Neural progenitor cell (in vitro differentiated cells): ENCODE measurements around the gene CERS1. TPM values are rescaled to one million over a fixed set of nuclear protein-coding genes. Genes with fewer than 3 reads are reported as not detected.

Experiments
- DNase-seq: peaks from one replicate; pipeline ENCODE4 v3.0.0-alpha.2; 2016; ENCODE audit warnings: low spot score
- H2AFZ ChIP-seq: fragments of 200-600 bp; sonication (generic); replicated peaks from 2 replicates; pipeline ENCODE4 v1.6.1; 2016; ENCODE audit warnings: antibody characterized with exemption
- H3F3A ChIP-seq: fragments of 200-600 bp; sonication (generic); 2 replicates; pipeline ENCODE4 v1.6.1; 2016; ENCODE audit warnings: antibody characterized with exemption, low read depth
- H3K27ac ChIP-seq: fragments of 200-600 bp; sonication (generic); 2 replicates; pipeline ENCODE4 v1.5.1; 2016; ENCODE audit warnings: mild to moderate bottlenecking
- H3K27me3 ChIP-seq: fragments of 200-600 bp; sonication (generic); 2 replicates; pipeline ENCODE4 v1.6.1; 2016; ENCODE audit warnings: mild to moderate bottlenecking, moderate library complexity
- H3K36me3 ChIP-seq: fragments of 200-600 bp; sonication (generic); 2 replicates; pipeline ENCODE4 v1.5.1; 2016
- H3K4me1 ChIP-seq: fragments of 200-600 bp; sonication (generic); 2 replicates; pipeline ENCODE4 v1.6.1; 2016; ENCODE audit warnings: mixed run types
- H3K4me2 ChIP-seq: fragments of 200-600 bp; sonication (generic); 2 replicates; pipeline ENCODE4 v1.6.1; 2016
- H3K4me3 ChIP-seq: fragments of 200-600 bp; sonication (generic); 2 replicates; pipeline ENCODE4 v1.5.1; 2016
- H3K79me2 ChIP-seq: fragments of 200-600 bp; sonication (generic); 2 replicates; pipeline ENCODE4 v1.6.1; 2016; ENCODE audit warnings: low read depth
- H3K9ac ChIP-seq: fragments of 200-600 bp; sonication (generic); 2 replicates; pipeline ENCODE4 v1.6.1; 2016
- H3K9me3 ChIP-seq: fragments of 200-600 bp; sonication (generic); 2 replicates; pipeline ENCODE4 v1.5.1; 2016; ENCODE audit warnings: low read depth
- H4K20me1 ChIP-seq: fragments of 200-600 bp; sonication (generic); 2 replicates; pipeline ENCODE4 v1.6.1; 2016; ENCODE audit warnings: low read depth
- H3K27ac Mint-ChIP-seq: 3 replicates; pipeline ENCODE4 v1.8.0; 2021; ENCODE audit warnings: mixed read lengths
- H3K27me3 Mint-ChIP-seq: 2 replicates; pipeline ENCODE4 v1.8.0; 2022; ENCODE audit warnings: low read depth, mild to moderate bottlenecking, inconsistent platforms, moderate library complexity, mixed read lengths; ENCODE audit not compliant: insufficient read depth
- H3K36me3 Mint-ChIP-seq: 3 replicates; pipeline ENCODE4 v1.8.0; 2021; ENCODE audit warnings: mixed read lengths
- H3K4me1 Mint-ChIP-seq: 3 replicates; pipeline ENCODE4 v1.8.0; 2021; ENCODE audit warnings: mixed read lengths
- H3K4me3 Mint-ChIP-seq: 3 replicates; pipeline ENCODE4 v1.8.0; 2021; ENCODE audit warnings: mild to moderate bottlenecking, moderate library complexity, mixed read lengths
- H3K9me3 Mint-ChIP-seq: 3 replicates; pipeline ENCODE4 v1.8.0; 2020; ENCODE audit warnings: mixed read lengths
- EZH2 ChIP-seq: fragments of 200-600 bp; sonication (generic); IDR thresholded peaks from 2 replicates; pipeline ENCODE4 v1.6.1; 2017; ENCODE audit warnings: antibody characterized with exemption, mild to moderate bottlenecking, moderate library complexity
- EZH2phosphoT487 ChIP-seq: fragments of 200-600 bp; sonication (generic); IDR thresholded peaks from 2 replicates; pipeline ENCODE4 v1.6.1; 2017; ENCODE audit warnings: antibody characterized with exemption
- total RNA-seq: library from RNA; depleted of rRNA; stranded (reverse); fragments of >200 nt; gene quantifications from 2 replicates; pipeline ENCODE4 v1.2.3, GENCODE V29; 2015; ENCODE audit warnings: low replicate concordance
- TF ChIP-seq, protein P1 (sequence below): fragments of 200-600 bp; sonication (generic); IDR thresholded peaks from 2 replicates; pipeline ENCODE4 v1.5.1; 2017; ENCODE audit warnings: antibody characterized with exemption, mild to moderate bottlenecking

The CERS1 gene
- total RNA-seq, 1 donor from 2014 or later = 1.9 TPM

DNA sequence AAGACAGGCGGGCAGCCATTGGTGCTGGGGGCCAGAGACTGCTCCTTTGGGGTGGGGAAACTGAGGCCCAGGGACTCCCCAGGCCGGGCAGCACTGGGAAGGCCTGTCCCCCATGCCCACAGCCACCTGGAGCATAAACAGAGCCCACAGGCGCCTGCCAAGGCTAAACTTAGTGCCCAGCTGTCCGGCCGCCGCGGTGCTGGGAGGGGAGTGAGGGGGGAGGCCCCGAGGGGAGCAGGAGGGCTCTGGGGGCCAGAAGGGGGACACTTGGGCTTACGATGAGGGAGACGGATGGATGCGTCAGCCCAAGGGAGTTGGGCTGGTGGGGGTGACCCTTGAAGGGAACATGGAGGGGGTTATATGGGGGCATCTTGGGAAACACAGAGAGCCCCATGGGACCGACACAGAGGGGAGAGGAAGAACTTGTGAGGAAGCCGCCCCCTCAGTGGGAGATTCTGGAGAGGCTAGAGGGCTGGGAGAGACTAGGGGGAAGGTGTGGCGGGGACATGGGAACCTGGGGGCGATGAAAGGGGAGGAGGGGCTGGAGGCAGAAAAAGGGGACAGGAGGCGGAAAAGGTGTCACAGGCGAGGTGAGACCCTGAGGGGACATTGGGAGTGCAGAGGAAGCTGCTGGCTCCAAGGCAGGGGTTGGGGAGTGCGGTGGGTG, 2.2 kb downstream of the CERS1 start:
- Histone ChIP-seq H3K9me3 (no peaks in the 10 kb centered on the region), H3K4me2 (peak overlapping the region; percentile 92), H3K9ac (no peak overlapping the region), H3K27ac (no peak overlapping the region), H3K36me3 (no peaks in the 10 kb centered on the region), H3K27me3 (peaks cover 14% of the 10 kb centered on the region), H2AFZ (no peak overlapping the region), H3K4me3 (no peak overlapping the region), H4K20me1 (peaks cover 40% of the 10 kb centered on the region), H3K79me2 (no peaks in the 10 kb centered on the region), H3K4me1 (peaks cover 19% of the 10 kb centered on the region), H3F3A (peaks cover 27% of the 10 kb centered on the region)
- DNase-seq = no peak
- peaks cover 4% of the 10 kb centered on the region for H3K27me3 Mint-ChIP-seq
- H3K27ac Mint-ChIP-seq = no peak overlapping the region
- H3K4me3 Mint-ChIP-seq = peak overlapping the region; percentile 63
- peaks cover 9% of the 10 kb centered on the region for H3K36me3 Mint-ChIP-seq
- TF ChIP-seq, protein P1, sequence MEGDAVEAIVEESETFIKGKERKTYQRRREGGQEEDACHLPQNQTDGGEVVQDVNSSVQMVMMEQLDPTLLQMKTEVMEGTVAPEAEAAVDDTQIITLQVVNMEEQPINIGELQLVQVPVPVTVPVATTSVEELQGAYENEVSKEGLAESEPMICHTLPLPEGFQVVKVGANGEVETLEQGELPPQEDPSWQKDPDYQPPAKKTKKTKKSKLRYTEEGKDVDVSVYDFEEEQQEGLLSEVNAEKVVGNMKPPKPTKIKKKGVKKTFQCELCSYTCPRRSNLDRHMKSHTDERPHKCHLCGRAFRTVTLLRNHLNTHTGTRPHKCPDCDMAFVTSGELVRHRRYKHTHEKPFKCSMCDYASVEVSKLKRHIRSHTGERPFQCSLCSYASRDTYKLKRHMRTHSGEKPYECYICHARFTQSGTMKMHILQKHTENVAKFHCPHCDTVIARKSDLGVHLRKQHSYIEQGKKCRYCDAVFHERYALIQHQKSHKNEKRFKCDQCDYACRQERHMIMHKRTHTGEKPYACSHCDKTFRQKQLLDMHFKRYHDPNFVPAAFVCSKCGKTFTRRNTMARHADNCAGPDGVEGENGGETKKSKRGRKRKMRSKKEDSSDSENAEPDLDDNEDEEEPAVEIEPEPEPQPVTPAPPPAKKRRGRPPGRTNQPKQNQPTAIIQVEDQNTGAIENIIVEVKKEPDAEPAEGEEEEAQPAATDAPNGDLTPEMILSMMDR = no peak
- no peak for TF ChIP-seq EZH2
- no peak for TF ChIP-seq EZH2phosphoT487
- peaks cover 11% of the 10 kb centered on the region for H3K4me1 Mint-ChIP-seq
- no peaks in the 10 kb centered on the region for H3K9me3 Mint-ChIP-seq

DNA sequence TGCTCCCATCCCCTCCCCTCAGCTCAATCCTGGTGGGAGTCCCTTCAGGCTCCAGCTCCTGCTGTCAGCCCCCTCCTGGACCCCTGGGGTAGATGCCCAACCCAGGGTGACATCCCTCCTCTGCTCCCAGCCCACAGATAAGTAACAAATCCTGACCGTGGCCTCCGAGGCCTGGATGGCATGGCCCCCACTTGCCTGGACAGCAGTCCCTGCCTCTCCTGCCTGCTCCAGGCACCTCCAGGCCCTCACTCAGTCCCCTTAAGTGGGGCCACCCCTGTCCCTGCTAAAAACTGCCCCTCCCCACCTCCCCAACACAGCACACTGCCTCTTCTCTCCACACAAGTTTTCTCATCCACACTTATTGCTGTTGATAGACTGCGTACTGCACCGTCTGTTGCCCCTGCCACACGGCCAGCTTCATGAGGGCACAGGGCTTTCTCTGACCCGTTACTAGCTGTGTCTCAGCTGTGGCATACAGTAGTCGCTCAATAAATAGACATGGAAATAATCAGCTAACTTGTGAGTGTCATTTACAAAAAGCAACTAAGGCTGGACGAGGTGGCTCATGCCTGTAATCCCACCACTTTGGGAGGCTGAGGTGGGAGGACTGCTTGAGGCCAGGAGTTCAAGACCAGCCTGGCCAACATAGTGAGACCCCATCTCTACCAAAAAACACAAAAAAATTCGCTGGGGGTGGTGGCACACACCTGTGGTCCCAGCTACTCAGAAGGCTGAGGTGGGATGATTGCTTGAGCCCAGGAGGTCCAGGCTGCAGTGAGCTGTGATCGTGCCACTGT, 5.8 kb downstream of the CERS1 start:
- Histone ChIP-seq H3K4me1 (peaks cover 12% of the 10 kb centered on the region), H3K9ac (no peak overlapping the region), H3K27me3 (no peaks in the 10 kb centered on the region), H3K79me2 (no peaks in the 10 kb centered on the region), H3F3A (peaks cover 4% of the 10 kb centered on the region), H2AFZ (no peak overlapping the region), H4K20me1 (peaks cover 38% of the 10 kb centered on the region), H3K4me3 (no peak overlapping the region), H3K36me3 (no peaks in the 10 kb centered on the region), H3K9me3 (no peaks in the 10 kb centered on the region), H3K4me2 (no peak overlapping the region), H3K27ac (no peak overlapping the region)
- H3K4me3 Mint-ChIP-seq = peak overlapping the region; percentile 52
- TF ChIP-seq EZH2 (no peak), EZH2phosphoT487 (no peak)
- TF ChIP-seq, protein P1 = no peak
- peaks cover 6% of the 10 kb centered on the region for H3K27me3 Mint-ChIP-seq
- DNase-seq = no peak
- no peak overlapping the region for H3K27ac Mint-ChIP-seq
- H3K4me1 Mint-ChIP-seq = peaks cover 6% of the 10 kb centered on the region
- H3K36me3 Mint-ChIP-seq = peaks cover 14% of the 10 kb centered on the region
- H3K9me3 Mint-ChIP-seq = no peaks in the 10 kb centered on the region

DNA sequence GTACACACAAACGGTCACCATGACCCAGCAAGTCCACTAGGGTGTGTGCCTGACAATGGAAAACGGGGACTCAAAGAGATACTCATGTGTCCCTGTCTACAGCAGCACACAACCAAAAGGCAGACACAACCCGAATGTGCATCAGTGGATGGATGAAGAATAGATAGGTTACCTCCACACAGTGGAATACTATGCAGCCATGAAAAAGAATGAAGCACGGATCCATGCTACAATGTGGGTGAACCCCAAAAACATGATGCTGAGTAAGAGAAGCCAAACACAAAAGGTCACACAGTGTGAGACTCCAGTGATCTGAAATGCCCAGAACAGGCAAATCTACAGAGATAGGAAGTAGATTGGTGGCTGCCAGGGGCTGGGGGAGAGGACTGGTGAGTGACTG, 9.0 kb downstream of the CERS1 start:
- H4K20me1 ChIP-seq = peaks cover 13% of the 10 kb centered on the region
- H3K36me3 ChIP-seq = no peaks in the 10 kb centered on the region
- DNase-seq = no peak
- H3K4me3 Mint-ChIP-seq = no peak overlapping the region
- no peak overlapping the region for H3K27ac ChIP-seq
- no peaks in the 10 kb centered on the region for H3K9me3 Mint-ChIP-seq
- peaks cover 6% of the 10 kb centered on the region for H3K27me3 Mint-ChIP-seq
- no peaks in the 10 kb centered on the region for H3K4me1 Mint-ChIP-seq
- H3K4me1 ChIP-seq = no peaks in the 10 kb centered on the region
- no peaks in the 10 kb centered on the region for H3F3A ChIP-seq
- peaks cover 15% of the 10 kb centered on the region for H3K36me3 Mint-ChIP-seq
- TF ChIP-seq EZH2 = no peak
- no peak for TF ChIP-seq EZH2phosphoT487
- TF ChIP-seq, protein P1 = no peak
- H3K4me3 ChIP-seq = no peak overlapping the region
- no peaks in the 10 kb centered on the region for H3K79me2 ChIP-seq
- H3K9ac ChIP-seq = no peak overlapping the region
- H3K27ac Mint-ChIP-seq = no peak overlapping the region
- H3K9me3 ChIP-seq = no peaks in the 10 kb centered on the region
- no peak overlapping the region for H2AFZ ChIP-seq
- no peaks in the 10 kb centered on the region for H3K27me3 ChIP-seq
- no peak overlapping the region for H3K4me2 ChIP-seq
